Cardiac muscle cell (in vitro differentiated cells and primary cell): ENCODE results near the gene KRTAP25-1. TPM values are rescaled to one million over a fixed set of nuclear protein-coding genes. Genes with fewer than 3 reads are reported as not detected.
A peak's percentile ranks its signal among the peaks of the same experiment; 100 is the strongest.

ENCODE experiments used
- DNase-seq, 2 donors: peaks; one replicate each; pipeline versions ENCODE4 v3.0.0 to v3.0.0-alpha.2; 2010 to 2017; ENCODE audit warnings: low read depth in 1 of 2, low spot score in 1 of 2
- H3K27ac ChIP-seq: fragments of 200-600 bp; sonication (generic); 2 replicates; pipeline ENCODE4 v1.5.1; 2016
- H3K27me3 ChIP-seq: fragments of 200-600 bp; sonication (generic); 2 replicates; pipeline ENCODE4 v1.6.0; 2016; ENCODE audit warnings: control low read depth
- H3K36me3 ChIP-seq: fragments of 200-600 bp; sonication (generic); 2 replicates; pipeline ENCODE4 v1.5.1; 2016; ENCODE audit warnings: control low read depth
- H3K4me1 ChIP-seq: fragments of 200-600 bp; sonication (generic); 2 replicates; pipeline ENCODE4 v1.8.1; 2017; ENCODE audit warnings: low read depth, mild to moderate bottlenecking, mixed run types
- H3K4me3 ChIP-seq: fragments of 200-600 bp; sonication (generic); 2 replicates; pipeline ENCODE4 v1.5.1; 2016; ENCODE audit warnings: mild to moderate bottlenecking
- H3K9me3 ChIP-seq: fragments of 200-600 bp; sonication (generic); 2 replicates; pipeline ENCODE4 v1.5.1; 2017; ENCODE audit warnings: low read depth, mild to moderate bottlenecking, control low read depth
- polyA plus RNA-seq: library from polyadenylated mRNA; unstranded; fragments of >200 nt; fragmentation: Nextera tagmentation; extraction: Ambion mirVana; gene quantifications from 2 replicates; pipeline ENCODE4 v1.2.1, GENCODE V29; 2016
- total RNA-seq: library from RNA; depleted of rRNA; stranded (reverse); fragments of >200 nt; gene quantifications from 2 replicates; pipeline ENCODE4 v1.2.3, GENCODE V29; 2016
- TF ChIP-seq, protein P1 (sequence below): IDR thresholded peaks from 2 replicates; pipeline ENCODE4 v1.5.1; 2012; ENCODE audit warnings: low read depth, mild to moderate bottlenecking, low read length

Gene KRTAP25-1
- total and polyA plus RNA-seq, 2 experiments from 2014 or later, result not detected

DNA sequence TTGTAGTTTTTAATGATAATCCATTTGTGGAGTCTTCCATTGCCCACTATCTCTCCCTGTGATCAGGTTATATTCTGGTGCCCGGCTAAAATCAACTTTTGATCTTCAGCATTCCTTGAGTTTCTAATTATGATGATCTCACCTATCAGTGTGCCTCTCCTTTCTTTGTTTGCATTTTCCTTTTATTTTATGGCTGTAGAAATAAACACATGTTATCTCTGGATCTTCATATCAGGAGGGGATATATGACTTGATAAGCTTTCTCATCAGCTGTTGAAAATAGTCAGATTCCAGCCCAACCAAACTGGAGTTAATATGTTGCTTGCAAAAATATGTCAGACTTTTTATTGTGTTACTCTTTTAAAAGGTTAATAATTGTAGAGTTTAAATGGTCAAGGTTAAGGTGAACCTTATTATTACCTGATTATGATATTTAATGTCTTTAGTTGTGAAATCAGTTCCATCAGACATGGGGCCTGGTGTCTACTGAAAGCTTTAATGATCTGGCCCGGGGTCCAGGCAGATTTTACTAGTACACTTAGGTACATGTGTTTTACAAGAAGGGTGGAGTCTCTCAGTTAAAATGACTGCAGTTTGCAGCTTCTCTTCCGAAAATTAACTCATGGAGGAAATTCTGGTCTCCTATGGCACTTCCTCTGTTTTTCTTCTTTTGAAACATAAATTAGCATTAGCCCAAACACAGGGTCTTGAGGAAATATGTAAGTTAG is 19.3 kb downstream of the KRTAP25-1 start:
- H3K27me3 ChIP-seq, result no peaks in the 10 kb centered on the region
- TF ChIP-seq, protein P1, sequence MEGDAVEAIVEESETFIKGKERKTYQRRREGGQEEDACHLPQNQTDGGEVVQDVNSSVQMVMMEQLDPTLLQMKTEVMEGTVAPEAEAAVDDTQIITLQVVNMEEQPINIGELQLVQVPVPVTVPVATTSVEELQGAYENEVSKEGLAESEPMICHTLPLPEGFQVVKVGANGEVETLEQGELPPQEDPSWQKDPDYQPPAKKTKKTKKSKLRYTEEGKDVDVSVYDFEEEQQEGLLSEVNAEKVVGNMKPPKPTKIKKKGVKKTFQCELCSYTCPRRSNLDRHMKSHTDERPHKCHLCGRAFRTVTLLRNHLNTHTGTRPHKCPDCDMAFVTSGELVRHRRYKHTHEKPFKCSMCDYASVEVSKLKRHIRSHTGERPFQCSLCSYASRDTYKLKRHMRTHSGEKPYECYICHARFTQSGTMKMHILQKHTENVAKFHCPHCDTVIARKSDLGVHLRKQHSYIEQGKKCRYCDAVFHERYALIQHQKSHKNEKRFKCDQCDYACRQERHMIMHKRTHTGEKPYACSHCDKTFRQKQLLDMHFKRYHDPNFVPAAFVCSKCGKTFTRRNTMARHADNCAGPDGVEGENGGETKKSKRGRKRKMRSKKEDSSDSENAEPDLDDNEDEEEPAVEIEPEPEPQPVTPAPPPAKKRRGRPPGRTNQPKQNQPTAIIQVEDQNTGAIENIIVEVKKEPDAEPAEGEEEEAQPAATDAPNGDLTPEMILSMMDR, result no peak
- no peak for DNase-seq
- H3K36me3 ChIP-seq, result no peaks in the 10 kb centered on the region
- H3K4me1 ChIP-seq, result no peaks in the 10 kb centered on the region
- no peak overlapping the region for H3K27ac ChIP-seq
- H3K4me3 ChIP-seq, result no peak overlapping the region
- H3K9me3 ChIP-seq, result no peaks in the 10 kb centered on the region

DNA sequence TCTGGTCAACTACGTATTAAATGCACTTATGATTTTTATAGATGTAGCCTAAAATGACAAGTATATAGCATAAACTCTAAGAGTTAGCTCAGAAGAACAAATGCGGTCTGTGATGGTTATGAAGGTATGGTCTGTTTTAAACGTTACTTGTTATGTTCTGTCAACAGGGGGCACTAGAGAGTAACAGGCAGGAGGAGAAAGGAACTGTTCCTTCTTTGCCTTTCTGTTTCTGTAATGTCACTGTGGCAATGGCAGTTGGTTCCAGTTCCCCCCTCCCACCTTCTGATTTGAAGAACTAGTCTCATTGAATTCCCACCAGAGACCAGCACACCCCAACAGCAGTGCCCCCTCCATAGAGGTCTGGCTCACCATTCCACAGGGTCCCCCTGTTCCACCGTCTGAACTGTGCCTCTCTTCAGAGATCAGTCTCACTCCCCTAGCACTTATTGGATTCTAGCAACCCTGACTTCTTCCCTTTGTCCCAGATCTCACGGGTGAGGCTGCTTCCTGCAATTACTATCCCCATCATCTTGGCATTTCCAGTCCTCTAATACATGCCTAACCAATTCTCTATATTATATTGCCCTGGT is 20.6 kb downstream of the KRTAP25-1 start:
- Histone ChIP-seq H3K36me3 (no peaks in the 10 kb centered on the region), H3K9me3 (no peaks in the 10 kb centered on the region), H3K4me3 (no peak overlapping the region), H3K4me1 (no peaks in the 10 kb centered on the region), H3K27me3 (no peaks in the 10 kb centered on the region), H3K27ac (no peak overlapping the region)
- DNase-seq, result peak; percentile 3 to 48
- TF ChIP-seq, protein P1, result peak; percentile 20

DNA sequence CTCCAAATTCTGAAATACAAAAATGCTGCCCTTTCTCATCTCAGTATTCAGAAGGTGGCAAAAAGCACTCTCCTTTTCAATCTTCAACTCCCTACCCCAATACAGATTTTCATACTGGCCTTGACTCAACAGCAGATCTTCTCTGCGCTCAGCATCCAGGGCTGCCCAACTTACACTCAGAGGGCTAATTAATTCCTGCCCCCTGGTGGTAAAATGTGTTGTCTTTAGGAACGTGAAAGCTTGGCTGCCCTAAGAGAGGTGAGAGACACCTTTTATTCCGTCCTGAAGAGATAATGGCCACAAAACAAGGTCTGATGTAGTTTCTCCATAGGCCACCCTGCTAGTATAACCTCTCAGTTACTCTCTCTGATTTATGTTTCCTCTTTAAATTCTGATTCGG is 31.5 kb downstream of the KRTAP25-1 start:
- no peaks in the 10 kb centered on the region for H3K36me3 ChIP-seq
- H3K4me1 ChIP-seq, result no peaks in the 10 kb centered on the region
- H3K9me3 ChIP-seq, result no peaks in the 10 kb centered on the region
- H3K4me3 ChIP-seq, result no peak overlapping the region
- H3K27me3 ChIP-seq, result no peaks in the 10 kb centered on the region
- H3K27ac ChIP-seq, result no peak overlapping the region
- TF ChIP-seq, protein P1, result peak; percentile 50
- DNase-seq, result peak; percentile 62 to 75

DNA sequence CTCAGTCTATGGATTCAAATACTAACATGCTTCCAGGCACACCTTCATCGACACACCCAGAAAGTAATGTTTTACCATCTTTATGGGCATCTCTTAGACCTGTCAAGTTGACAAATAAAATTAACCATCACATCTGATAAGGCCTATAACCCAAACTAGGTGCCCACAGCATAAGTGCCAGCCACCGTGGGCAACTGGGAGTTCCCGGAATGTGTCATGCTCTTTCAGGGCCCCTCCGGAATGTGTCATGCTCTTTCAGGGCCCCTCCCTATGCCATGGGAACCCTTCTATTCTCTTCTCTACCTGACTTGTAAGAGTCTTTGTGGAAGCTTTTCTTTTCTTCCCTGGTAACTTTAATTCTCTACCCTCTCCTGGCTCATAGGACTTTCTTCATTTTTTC is 33.2 kb downstream of the KRTAP25-1 start:
- H3K4me3 ChIP-seq, result no peak overlapping the region
- no peaks in the 10 kb centered on the region for H3K36me3 ChIP-seq
- H3K4me1 ChIP-seq, result no peaks in the 10 kb centered on the region
- no peaks in the 10 kb centered on the region for H3K27me3 ChIP-seq
- TF ChIP-seq, protein P1, result no peak
- no peaks in the 10 kb centered on the region for H3K9me3 ChIP-seq
- no peak for DNase-seq
- H3K27ac ChIP-seq, result no peak overlapping the region

DNA sequence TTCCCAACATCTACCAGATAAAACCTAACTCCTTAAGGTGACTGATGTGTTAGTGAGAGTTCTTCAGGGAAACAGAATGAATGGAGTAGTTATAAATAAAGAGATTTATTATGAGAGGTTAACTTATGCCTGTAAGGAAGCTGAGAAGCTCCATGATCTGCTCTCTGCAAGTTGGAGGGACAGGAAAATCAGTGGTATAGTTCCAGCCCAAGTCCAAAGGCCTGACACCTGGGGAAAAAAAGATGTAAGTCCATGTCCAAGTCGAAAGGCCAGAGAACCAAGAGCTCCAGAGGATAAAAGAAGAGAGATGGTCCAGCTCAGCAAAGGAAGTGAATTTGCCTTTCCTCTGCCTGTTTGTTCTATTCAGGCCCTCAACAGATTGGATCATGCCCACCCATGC is 33.6 kb downstream of the KRTAP25-1 start:
- no peak for DNase-seq
- Histone ChIP-seq H3K36me3 (no peaks in the 10 kb centered on the region), H3K4me3 (no peak overlapping the region), H3K9me3 (no peaks in the 10 kb centered on the region), H3K27ac (no peak overlapping the region), H3K27me3 (no peaks in the 10 kb centered on the region), H3K4me1 (no peaks in the 10 kb centered on the region)
- TF ChIP-seq, protein P1, result no peak
